ENCODE results near the gene XIRP2. TPM values are rescaled to one million over a fixed set of nuclear protein-coding genes. Genes with fewer than 3 reads are reported as not detected.
A peak's percentile ranks its signal among the peaks of the same experiment; 100 is the strongest.

The XIRP2 gene
- total and polyA plus RNA-seq, 2 of the 13 experiments (the other 11 are each of a cell fraction or from before 2014, with no cell fraction given) = 0.04 to 0.05 TPM

DNA sequence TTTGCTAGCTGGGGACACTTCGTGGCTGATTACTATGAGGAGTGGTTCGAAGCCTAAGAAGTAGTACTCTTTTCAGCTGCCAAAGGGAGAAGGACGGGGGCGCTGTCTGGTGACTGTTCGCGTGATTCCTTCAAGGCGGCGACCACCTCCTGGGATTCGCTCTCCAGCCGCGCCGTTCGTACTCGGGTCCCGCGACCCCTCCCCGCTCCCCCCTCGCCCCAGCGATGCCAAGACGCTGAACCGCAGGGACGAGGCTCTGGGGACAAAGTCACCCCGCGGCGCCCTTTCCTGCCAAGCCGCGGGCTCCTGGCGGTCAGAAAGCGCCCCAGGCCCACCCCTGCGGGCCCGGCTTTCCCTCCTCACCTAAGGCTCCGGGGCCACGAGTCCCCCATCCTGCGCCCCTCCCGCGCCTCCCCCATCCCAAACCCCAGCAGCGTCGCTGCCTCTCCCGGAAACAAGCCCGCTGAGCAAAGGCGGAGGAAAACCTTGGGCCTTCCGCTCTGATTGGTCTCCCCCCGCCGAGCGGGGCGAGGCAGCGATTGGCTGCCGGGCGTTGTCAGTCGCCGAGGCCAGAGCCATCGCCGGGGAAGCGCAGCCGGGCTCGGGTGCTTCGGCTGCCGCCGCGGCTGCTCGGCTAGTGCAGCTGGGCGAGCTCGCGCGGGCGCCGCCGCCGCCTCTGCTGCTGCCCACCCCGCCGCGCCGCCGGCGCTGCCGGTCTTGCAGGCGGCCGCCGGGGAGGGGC, 404.3 kb downstream of the XIRP2 start, which contains the start of gene B3GALT1 (continued):
- TF ChIP-seq, protein P1, sequence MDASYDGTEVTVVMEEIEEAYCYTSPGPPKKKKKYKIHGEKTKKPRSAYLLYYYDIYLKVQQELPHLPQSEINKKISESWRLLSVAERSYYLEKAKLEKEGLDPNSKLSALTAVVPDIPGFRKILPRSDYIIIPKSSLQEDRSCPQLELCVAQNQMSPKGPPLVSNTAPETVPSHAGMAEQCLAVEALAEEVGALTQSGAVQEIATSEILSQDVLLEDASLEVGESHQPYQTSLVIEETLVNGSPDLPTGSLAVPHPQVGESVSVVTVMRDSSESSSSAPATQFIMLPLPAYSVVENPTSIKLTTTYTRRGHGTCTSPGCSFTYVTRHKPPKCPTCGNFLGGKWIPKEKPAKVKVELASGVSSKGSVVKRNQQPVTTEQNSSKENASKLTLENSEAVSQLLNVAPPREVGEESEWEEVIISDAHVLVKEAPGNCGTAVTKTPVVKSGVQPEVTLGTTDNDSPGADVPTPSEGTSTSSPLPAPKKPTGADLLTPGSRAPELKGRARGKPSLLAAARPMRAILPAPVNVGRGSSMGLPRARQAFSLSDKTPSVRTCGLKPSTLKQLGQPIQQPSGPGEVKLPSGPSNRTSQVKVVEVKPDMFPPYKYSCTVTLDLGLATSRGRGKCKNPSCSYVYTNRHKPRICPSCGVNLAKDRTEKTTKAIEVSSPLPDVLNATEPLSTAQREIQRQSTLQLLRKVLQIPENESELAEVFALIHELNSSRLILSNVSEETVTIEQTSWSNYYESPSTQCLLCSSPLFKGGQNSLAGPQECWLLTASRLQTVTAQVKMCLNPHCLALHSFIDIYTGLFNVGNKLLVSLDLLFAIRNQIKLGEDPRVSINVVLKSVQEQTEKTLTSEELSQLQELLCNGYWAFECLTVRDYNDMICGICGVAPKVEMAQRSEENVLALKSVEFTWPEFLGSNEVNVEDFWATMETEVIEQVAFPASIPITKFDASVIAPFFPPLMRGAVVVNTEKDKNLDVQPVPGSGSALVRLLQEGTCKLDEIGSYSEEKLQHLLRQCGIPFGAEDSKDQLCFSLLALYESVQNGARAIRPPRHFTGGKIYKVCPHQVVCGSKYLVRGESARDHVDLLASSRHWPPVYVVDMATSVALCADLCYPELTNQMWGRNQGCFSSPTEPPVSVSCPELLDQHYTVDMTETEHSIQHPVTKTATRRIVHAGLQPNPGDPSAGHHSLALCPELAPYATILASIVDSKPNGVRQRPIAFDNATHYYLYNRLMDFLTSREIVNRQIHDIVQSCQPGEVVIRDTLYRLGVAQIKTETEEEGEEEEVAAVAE (CRISPR knock-in tag; IDR thresholded peaks at IDR 0.05; ENCODE audit: borderline replicate concordance) = peak; percentile 56; the same call in 1 of the 2 replicates
- TF ChIP-seq ZFY (CRISPR knock-in tag; IDR thresholded peaks at IDR 0.05) = peak; percentile 50
- TF ChIP-seq SALL2 (CRISPR knock-in tag; IDR thresholded peaks at IDR 0.05) = 0 out of 2 replicates have a peak, but pooled peaks have one; percentile 31
- peak; percentile 88 for TF ChIP-seq NFYC (CRISPR knock-in tag; IDR thresholded peaks at IDR 0.05)
- TF ChIP-seq NFAT5 (CRISPR knock-in tag; IDR thresholded peaks at IDR 0.05) = peak; percentile 74; the same call in 1 of the 2 replicates
- TF ChIP-seq KDM2A (CRISPR knock-in tag; IDR thresholded peaks at IDR 0.05; ENCODE audit: borderline replicate concordance, low read depth) = peak; percentile 71; the same call in 1 of the 2 replicates
- TF ChIP-seq DR1 (CRISPR knock-in tag; IDR thresholded peaks at IDR 0.05) = no peak
- TF ChIP-seq SP2 (CRISPR knock-in tag; IDR thresholded peaks at IDR 0.05) = peak; percentile 86
- peak; percentile 37 for TF ChIP-seq ZNF883 (CRISPR knock-in tag; IDR thresholded peaks at IDR 0.05; ENCODE audit: not compliant biosample characterization)
- TF ChIP-seq ARID4A (CRISPR knock-in tag; IDR thresholded peaks at IDR 0.05; ENCODE audit: borderline replicate concordance) = peak; percentile 48; the same call in 1 of the 2 replicates
- TF ChIP-seq ZNF274 (CRISPR knock-in tag; IDR thresholded peaks at IDR 0.05) = peak; percentile 64; the same call in 1 of the 2 replicates
- TF ChIP-seq TBX2 (CRISPR knock-in tag; IDR thresholded peaks at IDR 0.05; ENCODE audit: borderline replicate concordance) = peak; percentile 3; the same call in 1 of the 2 replicates
- TF ChIP-seq ETV6 (CRISPR knock-in tag; conservative IDR thresholded peaks at IDR 0.05) = 0 out of 2 replicates have a peak, but pooled peaks have one; percentile 16
- peak; percentile 48; the same call in 1 of the 2 replicates for TF ChIP-seq ZNF253 (CRISPR knock-in tag; IDR thresholded peaks at IDR 0.05; ENCODE audit: borderline replicate concordance)
